ENCODE data around the gene KCNE4. TPM values are rescaled to one million over a fixed set of nuclear protein-coding genes. Genes with fewer than 3 reads are reported as not detected.

The KCNE4 gene
- 71.9 TPM for polyA plus RNA-seq (2013, experiment 1 of 2; ENCODE audit: insufficient read length)
- polyA plus RNA-seq (2013, experiment 2 of 2; ENCODE audit: insufficient read length) = 71.2 TPM

GRCh38 chr2:223051693-223052289, at the start of gene KCNE4:
TSS of gene KCNE4 (plus strand) at chr2:223052190. CDS start at chr2:223052831, 641 bp downstream.
- DNase-seq = peak; percentile 92

GRCh38 chr2:223003191-223003590, 48.8 kb upstream of the KCNE4 start:
- DNase-seq = peak; percentile 56

- DNase-seq = peak; percentile 35
These were observed 46.5 kb upstream of the KCNE4 start for GRCh38 chr2:223005496-223005895.

- DNase-seq = peak; percentile 73
These were observed 44.5 kb upstream of the KCNE4 start for GRCh38 chr2:223007531-223007930.

- peak; percentile 83 for DNase-seq
These were observed 43.8 kb upstream of the KCNE4 start for GRCh38 chr2:223008162-223008561.

GRCh38 chr2:223008956-223009355, 43.0 kb upstream of the KCNE4 start:
- DNase-seq = peak; percentile 81

GRCh38 chr2:223010641-223011040, 41.3 kb upstream of the KCNE4 start:
- DNase-seq = peak; percentile 92

- no peak for DNase-seq
These were observed 39.7 kb upstream of the KCNE4 start for GRCh38 chr2:223012291-223012690.

- no peak for DNase-seq
These were observed 32.5 kb upstream of the KCNE4 start for GRCh38 chr2:223019390-223019930.

GRCh38 chr2:223019987-223020717, 31.8 kb upstream of the KCNE4 start:
- DNase-seq = no peak

- DNase-seq = peak; percentile 44
These were observed 30.9 kb upstream of the KCNE4 start for GRCh38 chr2:223020971-223021675.

- peak; percentile 72 for DNase-seq
These were observed 25.5 kb upstream of the KCNE4 start for GRCh38 chr2:223026357-223027110.

GRCh38 chr2:223027442-223027841, 24.5 kb upstream of the KCNE4 start:
- DNase-seq = peak; percentile 79

GRCh38 chr2:223029287-223029686, 22.7 kb upstream of the KCNE4 start:
- no peak for DNase-seq

- peak; percentile 75 for DNase-seq
These were observed 19.5 kb upstream of the KCNE4 start for GRCh38 chr2:223032187-223033142.

GRCh38 chr2:223034221-223034975, 17.6 kb upstream of the KCNE4 start:
- DNase-seq = peak; percentile 66

- no peak for DNase-seq
These were observed 15.1 kb upstream of the KCNE4 start for GRCh38 chr2:223036790-223037444.

GRCh38 chr2:223037445-223037800, 14.6 kb upstream of the KCNE4 start:
- no peak for DNase-seq

GRCh38 chr2:223039618-223040017, 12.4 kb upstream of the KCNE4 start:
- DNase-seq = no peak

- DNase-seq = no peak
These were observed 11.5 kb upstream of the KCNE4 start for GRCh38 chr2:223040527-223040926.

Measured in fibroblast of skin of scalp (primary cell).